Stimulated activated naive CD8-positive, alpha-beta T cell treated with anti-CD3 and anti-CD28 coated beads, Interleukin-15, amount 100 ng/mL, for 72 hours (primary cell): ENCODE results near the gene ANKZF1.

ENCODE experiments used
- ATAC-seq: fragments of 150-1000 bp; cut with Tn5 transposase; 2 replicates; pipeline ENCODE4 v1.10.0; 2021; ENCODE audit warnings: mild to moderate bottlenecking, moderate library complexity
- DNase-seq, 2 donors: peaks; one replicate each; pipeline ENCODE4 v3.0.0; 2021 to 2022
- H3K27ac Mint-ChIP-seq, 2 donors: one replicate each; pipeline ENCODE4 v1.8.0; 2022; ENCODE audit warnings: mild to moderate bottlenecking in 2 of 2, mixed read lengths in 2 of 2, moderate library complexity in 2 of 2
- H3K27me3 Mint-ChIP-seq: one replicate; pipeline ENCODE4 v1.8.0; 2022; ENCODE audit warnings: mixed read lengths
- H3K4me1 Mint-ChIP-seq: one replicate; pipeline ENCODE4 v1.8.0; 2022; ENCODE audit warnings: mild to moderate bottlenecking, mixed read lengths
- H3K4me3 Mint-ChIP-seq, 2 donors: one replicate each; pipeline ENCODE4 v1.8.0; 2022; ENCODE audit warnings: mild to moderate bottlenecking in 2 of 2, mixed read lengths in 2 of 2, moderate library complexity in 1 of 2
- H3K9me3 Mint-ChIP-seq, 2 donors: one replicate each; pipeline ENCODE4 v1.8.0; 2022; ENCODE audit warnings: mixed read lengths in 2 of 2

Gene ANKZF1

DNA sequence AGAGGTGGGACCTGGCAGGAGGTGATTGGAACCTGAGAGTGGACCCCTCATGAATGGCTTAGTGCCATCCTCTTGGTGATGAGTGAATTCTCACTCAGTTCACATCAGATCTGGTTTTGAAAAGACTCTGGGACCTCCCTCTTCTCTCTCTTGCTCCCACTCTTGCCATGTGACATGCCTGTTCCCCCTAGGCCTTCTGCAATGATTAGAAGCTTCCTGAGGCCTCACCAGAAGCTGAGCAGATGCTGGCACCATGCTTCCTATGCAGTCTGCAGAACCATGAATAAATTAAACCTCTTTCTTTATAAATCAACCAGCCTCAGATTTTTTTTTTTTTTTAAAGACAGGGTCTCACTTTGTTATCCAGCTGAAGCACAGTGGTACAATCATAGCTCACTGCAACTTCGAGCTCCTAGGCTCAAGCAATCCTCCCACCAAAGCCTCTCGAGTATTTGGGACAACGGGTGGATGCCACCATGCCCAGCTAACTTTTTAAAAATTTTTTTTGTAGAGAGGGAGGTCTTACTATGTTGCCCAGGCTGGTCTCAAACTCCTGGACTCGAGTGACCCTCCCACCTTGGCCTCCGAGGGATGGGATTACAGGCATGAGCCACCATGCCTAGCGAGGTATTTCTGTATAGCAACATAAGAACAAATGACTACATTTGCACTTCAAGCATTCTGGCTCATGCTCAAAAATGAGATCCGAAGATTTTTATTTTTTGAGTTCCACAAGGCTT, 25.0 kb upstream of the ANKZF1 start:
- ATAC-seq: no peak
- Mint-ChIP-seq H3K9me3 (peaks cover 0 to 7% of the 10 kb centered on the region in 2 donors), H3K27ac (no peak overlapping the region), H3K27me3 (no peaks in the 10 kb centered on the region), H3K4me3 (no peak overlapping the region), H3K4me1 (peaks cover 40% of the 10 kb centered on the region)
- no peak for DNase-seq

DNA sequence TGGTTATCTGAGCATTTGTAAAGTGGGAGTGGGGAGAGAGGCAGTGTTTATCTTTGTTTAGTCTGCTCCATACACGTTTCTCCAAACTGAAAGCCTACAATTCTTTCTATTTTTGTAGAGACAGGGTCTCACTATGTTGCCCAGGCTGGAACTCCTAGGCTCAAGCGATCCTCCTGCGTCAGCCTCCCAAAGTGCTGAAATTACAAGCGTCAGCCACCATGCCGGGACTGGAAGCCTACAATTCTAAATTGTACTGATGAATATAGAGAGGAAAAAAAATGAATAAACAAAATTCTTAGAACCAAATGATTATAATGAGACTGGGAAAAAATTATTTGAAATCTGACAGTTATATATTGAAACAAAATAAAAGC, 24.5 kb upstream of the ANKZF1 start:
- Mint-ChIP-seq H3K27ac (no peak overlapping the region), H3K9me3 (peaks cover 0 to 7% of the 10 kb centered on the region in 2 donors), H3K4me1 (peaks cover 42% of the 10 kb centered on the region), H3K4me3 (peak overlapping the region in 1 of 2 donors; percentile 50), H3K27me3 (no peaks in the 10 kb centered on the region)
- no peak for DNase-seq
- no peak for ATAC-seq

DNA sequence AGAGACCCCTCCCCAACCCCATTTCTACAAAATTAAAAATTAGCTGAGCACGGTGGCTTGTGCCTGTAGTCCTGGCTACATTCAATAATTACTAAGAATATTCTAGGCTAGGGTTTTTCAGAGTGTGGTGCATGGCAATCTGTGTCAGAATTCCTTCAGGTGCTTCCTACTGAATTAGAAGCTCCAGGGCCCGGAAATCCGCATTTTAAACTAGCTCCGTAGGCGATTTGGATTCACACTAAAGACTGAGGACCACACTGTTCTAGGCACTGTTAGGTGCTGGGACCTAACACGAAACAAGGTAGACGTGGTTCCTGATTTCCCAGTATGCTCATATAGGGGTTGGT, 23.7 kb upstream of the ANKZF1 start:
- H3K4me1 Mint-ChIP-seq: peaks cover 43% of the 10 kb centered on the region
- peak overlapping the region; percentile 83 to 87 for H3K4me3 Mint-ChIP-seq
- peak overlapping the region; percentile 96 for H3K27ac Mint-ChIP-seq
- DNase-seq: no peak
- H3K27me3 Mint-ChIP-seq: no peaks in the 10 kb centered on the region
- ATAC-seq: no peak
- H3K9me3 Mint-ChIP-seq: peaks cover 0 to 7% of the 10 kb centered on the region in 2 donors

DNA sequence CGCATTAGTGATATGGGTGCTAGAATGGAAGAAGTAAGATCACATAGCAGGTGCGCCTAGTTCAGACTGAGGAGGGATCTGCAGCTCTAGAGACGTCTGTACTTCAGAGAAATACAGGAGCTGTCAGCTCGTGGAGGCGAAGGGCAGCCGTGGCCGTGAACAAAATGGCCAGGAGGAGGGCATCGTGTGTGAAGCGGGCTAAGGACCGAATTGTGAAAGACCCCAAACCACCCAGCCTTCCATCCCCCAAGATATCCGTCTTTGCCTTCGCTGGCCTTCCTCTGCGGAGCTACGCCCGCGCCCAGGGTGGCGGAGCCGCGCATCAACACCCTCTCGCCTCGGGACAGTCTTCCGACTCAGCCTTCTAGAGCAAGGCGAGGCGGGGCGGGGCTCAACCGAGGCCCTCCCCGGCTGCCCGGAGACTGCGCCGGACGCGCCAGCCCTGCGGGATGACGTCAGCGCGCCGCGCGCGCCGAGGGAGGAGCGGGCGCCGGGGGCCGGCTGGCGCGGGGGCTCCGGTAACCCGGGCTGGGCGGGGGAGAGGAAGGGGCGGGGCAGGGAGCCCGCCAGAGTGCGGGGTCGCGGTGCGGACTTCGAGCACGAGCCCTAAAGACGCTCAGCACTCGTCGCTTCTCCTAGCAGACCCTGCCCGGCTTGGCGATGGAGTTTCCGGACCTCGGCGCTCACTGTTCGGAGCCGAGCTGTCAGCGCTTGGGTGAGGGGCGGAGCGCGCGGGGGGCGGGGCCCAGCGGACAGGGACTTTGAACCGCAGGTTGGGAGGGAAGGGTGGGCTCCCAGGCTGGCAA, 23.1 kb upstream of the ANKZF1 start, which contains the start of gene ZFAND2B:
Gene ZFAND2B (plus strand): TSS at position 455 of the 806 bp plus-strand sequence. CDS start 206 bp downstream, at position 661.
- H3K27ac Mint-ChIP-seq: peak within 1 kb of the TSS; percentile 96
- H3K9me3 Mint-ChIP-seq: peaks cover 0 to 7% of the 10 kb centered on the region in 2 donors
- peak; percentile 96 for ATAC-seq
- H3K27me3 Mint-ChIP-seq: no peaks in the 10 kb centered on the region
- peak; percentile 95 to 96 for DNase-seq
- H3K4me1 Mint-ChIP-seq: peaks cover 45% of the 10 kb centered on the region
- H3K4me3 Mint-ChIP-seq: peak within 1 kb of the TSS; percentile 83 to 87

DNA sequence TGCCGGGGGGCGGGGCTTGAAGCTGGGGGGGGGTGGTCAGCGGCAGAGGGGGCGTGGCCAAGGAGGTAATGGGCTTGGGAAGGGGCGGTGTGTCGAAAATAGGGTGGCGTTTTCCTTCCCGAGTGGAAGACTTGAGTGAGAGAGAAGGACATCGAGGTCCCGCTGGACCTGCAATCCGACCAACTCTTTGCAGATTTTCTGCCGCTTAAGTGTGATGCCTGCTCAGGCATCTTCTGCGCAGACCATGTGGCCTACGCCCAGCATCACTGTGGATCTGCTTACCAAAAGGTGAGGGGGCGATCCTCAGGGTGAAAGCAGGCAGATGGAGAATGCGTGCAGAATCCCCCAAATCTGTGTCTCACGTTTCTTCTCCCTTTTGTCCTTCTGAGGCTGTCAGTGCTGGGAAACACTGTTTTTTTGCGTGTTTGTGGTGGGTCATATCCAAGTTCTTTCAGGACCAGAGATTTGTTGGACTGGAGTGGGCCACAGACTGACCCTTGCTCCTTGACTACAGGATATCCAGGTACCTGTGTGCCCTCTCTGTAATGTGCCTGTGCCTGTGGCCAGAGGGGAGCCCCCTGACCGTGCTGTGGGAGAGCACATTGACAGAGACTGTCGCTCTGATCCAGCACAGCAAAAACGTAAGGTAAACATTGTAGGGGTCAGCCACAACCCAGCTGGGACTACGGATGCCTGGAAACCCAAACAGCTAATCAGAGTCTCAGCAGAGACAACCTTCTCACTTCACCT, 22.3 kb upstream of the ANKZF1 start:
- peaks cover 53% of the 10 kb centered on the region for H3K4me1 Mint-ChIP-seq
- peak overlapping the region; percentile 83 to 87 for H3K4me3 Mint-ChIP-seq
- peak overlapping the region in 1 of 2 donors; percentile 94 for H3K27ac Mint-ChIP-seq
- DNase-seq (no peak), ATAC-seq (no peak)
- H3K27me3 Mint-ChIP-seq: no peaks in the 10 kb centered on the region
- peaks cover 0 to 7% of the 10 kb centered on the region in 2 donors for H3K9me3 Mint-ChIP-seq

DNA sequence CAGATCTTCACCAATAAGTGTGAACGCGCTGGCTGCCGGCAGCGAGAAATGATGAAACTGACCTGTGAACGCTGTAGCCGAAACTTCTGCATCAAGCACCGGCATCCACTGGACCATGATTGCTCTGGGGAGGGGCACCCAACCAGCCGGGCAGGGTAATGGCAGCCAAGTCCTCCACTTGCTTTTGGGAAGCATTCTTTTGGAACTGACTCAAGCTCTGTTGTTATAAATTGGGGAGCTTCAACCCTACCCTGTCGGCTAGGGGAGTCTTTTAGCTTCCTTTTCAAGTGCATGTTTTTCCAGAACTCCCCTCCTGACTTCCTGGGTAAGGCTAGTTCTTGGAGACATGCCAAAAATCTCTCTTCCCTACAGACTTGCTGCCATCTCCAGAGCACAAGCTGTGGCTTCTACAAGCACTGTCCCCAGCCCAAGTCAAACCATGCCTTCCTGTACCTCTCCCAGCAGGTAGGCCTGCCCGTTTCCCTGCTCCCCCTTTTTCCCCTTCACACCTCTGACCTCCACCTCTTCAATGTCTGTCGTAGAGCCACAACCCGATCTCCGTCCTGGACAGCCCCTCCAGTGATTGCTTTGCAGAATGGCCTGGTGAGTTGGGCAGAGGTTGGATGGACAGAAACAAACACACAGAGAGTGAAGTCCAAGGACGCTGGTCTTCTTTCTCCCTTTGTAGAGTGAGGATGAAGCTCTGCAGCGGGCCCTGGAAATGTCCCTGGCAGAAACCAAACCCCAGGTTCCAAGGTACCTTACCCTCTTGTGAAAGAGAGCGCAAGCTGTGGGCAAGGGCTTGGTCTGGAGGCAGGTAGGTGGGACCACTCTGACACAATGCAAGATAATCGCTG, 21.5 kb upstream of the ANKZF1 start:
- no peak for DNase-seq

DNA sequence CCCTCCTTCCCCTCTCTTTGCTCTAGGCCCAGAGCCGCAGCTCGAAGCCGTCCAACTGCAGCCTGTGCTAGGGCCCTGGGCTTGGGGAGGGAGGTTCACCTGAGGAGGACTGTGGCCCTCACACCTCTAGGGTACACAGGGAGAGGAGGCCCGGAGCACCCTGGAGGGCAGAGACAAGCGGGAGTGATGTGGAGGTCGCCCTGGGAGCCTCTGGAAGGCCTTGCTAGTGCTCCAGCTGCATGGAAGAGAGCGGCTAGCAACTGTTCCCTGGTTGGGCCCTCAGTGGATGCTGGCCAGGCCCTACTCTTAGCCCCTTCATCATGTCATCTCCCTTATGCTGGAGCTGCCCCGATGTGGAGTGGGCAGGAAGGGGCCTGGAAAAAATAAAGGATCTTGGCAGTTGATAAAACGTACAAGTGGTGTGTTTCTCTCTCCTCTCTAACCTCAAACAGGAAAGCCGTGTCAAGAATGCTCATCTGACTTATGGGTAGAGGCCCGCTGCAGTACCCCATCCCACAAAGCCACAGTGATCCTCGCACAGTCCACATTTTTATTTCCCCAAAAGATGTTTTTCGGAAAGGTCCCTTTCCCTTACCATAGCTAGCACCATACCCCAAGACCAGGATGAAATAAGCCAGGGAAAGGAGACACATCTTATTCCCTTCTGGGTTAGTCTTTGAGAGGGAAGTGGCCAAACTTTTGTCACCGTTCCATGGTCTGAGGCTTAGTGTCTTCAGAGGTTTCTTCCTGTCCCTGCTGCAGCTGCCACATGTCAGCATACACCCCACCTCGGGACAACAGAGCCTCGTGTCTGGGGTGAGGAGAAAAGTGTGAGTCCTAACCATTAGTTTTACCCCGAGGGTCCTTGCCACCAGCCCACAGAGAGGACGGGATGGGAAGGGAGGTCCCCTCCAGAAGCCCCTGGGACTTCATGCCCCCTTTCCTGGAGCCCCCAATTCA, 20.1 kb upstream of the ANKZF1 start:
- Mint-ChIP-seq H3K27ac (peak overlapping the region; percentile 21 to 87), H3K4me3 (peak overlapping the region; percentile 40 to 60), H3K27me3 (no peaks in the 10 kb centered on the region), H3K4me1 (peaks cover 58% of the 10 kb centered on the region), H3K9me3 (peaks cover 0 to 3% of the 10 kb centered on the region in 2 donors)
- ATAC-seq (no peak), DNase-seq (no peak)

More for the DNA sequence above, 21.5 kb upstream of the ANKZF1 start:
- ATAC-seq: no peak
- Mint-ChIP-seq H3K4me3 (peak overlapping the region; percentile 83 to 87), H3K4me1 (peaks cover 55% of the 10 kb centered on the region), H3K9me3 (peaks cover 0 to 7% of the 10 kb centered on the region in 2 donors), H3K27me3 (no peaks in the 10 kb centered on the region), H3K27ac (peak overlapping the region; percentile 80 to 83)

DNA sequence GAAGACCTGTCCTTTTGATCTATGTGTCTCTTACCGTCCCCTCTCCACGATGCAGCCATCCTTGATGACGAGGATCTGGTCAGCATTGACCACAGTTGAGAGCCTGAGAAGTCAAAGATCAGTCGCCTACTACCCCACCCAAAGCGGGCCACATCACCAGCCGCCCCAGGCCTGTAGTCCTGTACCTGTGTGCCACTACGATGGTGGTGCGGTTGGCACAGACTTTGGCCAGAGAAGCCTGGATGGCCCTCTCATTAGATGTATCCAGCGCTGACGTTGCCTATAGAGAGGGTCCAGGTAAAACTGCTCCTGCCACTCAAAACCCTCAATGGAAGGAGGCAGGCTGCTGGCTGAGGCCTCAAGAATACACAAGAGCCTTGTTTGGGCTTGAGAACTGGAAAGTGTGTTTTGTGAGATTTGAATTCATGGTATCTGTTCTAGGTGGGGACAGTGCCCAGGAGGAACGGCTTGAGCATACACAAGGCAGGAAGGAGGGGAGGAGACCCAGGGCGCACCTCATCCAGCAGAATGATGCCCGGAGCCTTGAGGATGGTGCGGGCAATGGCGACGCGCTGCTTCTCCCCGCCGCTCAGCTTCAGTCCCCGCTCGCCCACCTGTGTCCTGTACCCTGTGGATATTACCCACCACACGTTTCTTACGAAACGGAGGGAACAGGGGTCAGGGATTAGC, 19.3 kb upstream of the ANKZF1 start:
- no peak for DNase-seq
- Mint-ChIP-seq H3K4me1 (peaks cover 64% of the 10 kb centered on the region), H3K27ac (peak overlapping the region; percentile 36 to 80), H3K27me3 (no peaks in the 10 kb centered on the region), H3K9me3 (no peaks in the 10 kb centered on the region), H3K4me3 (peak overlapping the region in 1 of 2 donors; percentile 42)
- ATAC-seq: no peak

DNA sequence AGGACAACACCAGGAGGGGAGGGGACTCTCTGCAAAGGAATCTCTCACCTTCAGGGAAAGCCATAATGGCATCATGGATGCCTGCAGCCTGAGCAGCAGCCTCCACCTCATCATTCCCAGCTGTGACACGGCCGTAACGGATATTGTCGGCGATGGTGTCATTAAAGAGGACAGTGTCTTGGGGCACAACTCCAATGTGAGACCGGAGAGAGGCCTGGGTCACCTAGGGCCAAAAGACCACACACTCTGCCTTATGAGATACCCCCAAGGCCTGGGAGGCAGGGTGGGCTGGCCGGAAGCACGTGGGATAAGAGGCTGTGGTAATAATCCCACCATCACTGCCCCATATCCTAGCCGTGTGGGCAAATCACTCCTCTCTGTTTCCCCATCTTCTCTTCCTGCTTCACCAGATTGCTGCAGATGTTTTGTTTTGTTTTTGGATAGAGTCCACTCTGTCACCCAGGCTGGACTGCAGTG, 18.7 kb upstream of the ANKZF1 start:
- no peak for DNase-seq
- Mint-ChIP-seq H3K4me1 (peaks cover 66% of the 10 kb centered on the region), H3K27me3 (no peaks in the 10 kb centered on the region), H3K9me3 (no peaks in the 10 kb centered on the region), H3K4me3 (no peak overlapping the region), H3K27ac (peak overlapping the region; percentile 89 to 92)
- no peak for ATAC-seq

DNA sequence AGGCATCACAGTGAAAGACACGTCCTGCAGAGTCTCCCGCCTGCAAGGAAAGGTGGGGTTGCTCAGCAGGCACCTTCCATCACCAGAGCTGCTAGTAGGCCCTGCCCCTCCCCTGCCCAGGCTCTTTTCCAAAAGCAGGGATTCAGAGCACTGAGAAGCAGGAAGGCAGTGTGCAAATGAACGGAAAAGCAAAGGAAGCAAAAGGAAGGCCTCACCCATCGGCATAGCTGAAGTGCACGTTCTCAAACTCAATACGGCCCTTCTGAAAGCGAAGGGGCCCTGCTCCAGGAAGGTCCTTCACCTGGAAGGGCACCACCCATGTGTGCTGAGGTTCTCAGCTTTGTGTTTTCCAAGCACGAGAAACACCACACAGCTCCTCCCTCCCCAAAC, 16.6 kb upstream of the ANKZF1 start:
- Mint-ChIP-seq H3K9me3 (no peaks in the 10 kb centered on the region), H3K4me1 (peaks cover 75% of the 10 kb centered on the region), H3K27me3 (no peaks in the 10 kb centered on the region), H3K4me3 (no peak overlapping the region), H3K27ac (no peak overlapping the region)
- DNase-seq (no peak), ATAC-seq (no peak)

DNA sequence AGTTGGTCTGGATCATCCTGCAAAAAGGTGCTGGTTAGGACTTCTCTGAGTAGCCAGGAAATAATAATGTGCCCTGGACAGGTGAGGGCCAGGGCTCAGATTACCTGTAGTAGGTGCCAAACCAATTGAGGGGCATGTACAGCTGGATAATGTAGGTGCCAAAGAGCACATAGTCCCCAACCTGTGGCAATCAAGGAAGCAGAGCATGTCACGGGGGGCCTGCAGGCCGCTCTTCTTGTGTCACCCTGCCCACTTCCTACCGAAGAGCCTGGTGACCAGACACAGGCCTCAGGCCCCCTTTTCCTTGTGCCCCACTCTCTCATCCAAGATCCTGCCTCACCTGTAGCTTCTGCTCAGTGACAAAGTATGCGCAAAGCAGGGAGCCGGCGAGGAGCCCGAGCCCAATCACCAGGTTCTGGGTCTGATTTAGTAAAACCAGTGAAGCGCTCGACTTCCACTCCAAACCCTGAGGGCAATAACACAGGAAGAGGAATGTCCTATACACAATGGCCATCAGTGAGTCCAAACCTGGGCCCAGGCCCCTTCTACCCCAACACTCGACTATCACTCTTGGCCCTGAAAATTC, 16.0 kb upstream of the ANKZF1 start:
- H3K9me3 Mint-ChIP-seq: no peaks in the 10 kb centered on the region
- no peaks in the 10 kb centered on the region for H3K27me3 Mint-ChIP-seq
- no peak for DNase-seq
- no peak overlapping the region for H3K4me3 Mint-ChIP-seq
- no peak for ATAC-seq
- H3K27ac Mint-ChIP-seq: no peak overlapping the region
- peaks cover 72% of the 10 kb centered on the region for H3K4me1 Mint-ChIP-seq

DNA sequence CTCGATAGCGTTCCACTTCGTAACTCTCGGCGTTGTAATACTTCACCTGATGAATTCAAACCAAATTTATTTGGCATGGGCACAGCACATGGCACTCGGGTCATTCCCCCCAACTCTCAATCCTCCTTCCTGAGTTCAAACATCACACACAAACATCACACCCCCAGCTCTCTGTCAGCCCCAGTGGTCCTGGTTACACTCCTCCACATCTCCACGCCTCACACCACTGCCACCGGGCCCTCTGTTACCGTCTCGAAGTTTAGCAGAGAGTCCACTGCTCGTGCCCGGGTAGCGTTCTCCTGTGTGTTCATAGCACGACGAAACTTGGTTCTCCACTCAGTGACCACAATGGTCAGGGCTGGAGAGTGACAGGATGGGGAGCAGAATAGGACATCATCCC, 15.5 kb upstream of the ANKZF1 start:
- no peak overlapping the region for H3K4me3 Mint-ChIP-seq
- peaks cover 71% of the 10 kb centered on the region for H3K4me1 Mint-ChIP-seq
- no peaks in the 10 kb centered on the region for H3K27me3 Mint-ChIP-seq
- ATAC-seq (no peak), DNase-seq (no peak)
- H3K27ac Mint-ChIP-seq: peak overlapping the region in 1 of 2 donors; percentile 61
- H3K9me3 Mint-ChIP-seq: no peaks in the 10 kb centered on the region

DNA sequence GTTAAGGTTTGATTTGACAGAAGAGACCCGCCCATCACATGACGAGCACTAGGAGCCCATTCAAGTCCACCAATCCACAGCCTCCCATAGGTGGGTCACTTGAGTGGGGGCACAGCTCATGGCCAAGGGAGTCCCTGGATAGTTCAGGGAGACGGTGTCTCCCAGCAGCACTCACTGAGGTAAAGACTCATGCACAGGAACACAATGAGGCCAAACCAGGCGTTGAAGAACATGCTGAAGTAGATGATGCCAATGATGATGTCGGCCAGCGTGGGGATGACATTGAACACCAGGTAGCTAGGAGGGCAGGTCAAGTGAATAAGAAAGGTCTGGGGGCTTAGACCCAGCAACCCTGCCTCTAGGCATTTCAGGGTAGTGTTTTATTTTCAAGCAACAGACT, 14.8 kb upstream of the ANKZF1 start:
- Mint-ChIP-seq H3K27ac (peak overlapping the region; percentile 1 to 87), H3K4me1 (peaks cover 71% of the 10 kb centered on the region), H3K4me3 (no peak overlapping the region), H3K9me3 (no peaks in the 10 kb centered on the region), H3K27me3 (no peaks in the 10 kb centered on the region)
- DNase-seq (no peak), ATAC-seq (no peak)
